ENCODE measurements around the gene PHF2.

Gene PHF2

GRCh38 chr9:93708987-93709302, 132.6 kb downstream of the PHF2 start:
- no peak for TF ChIP-seq GATA2 (IDR thresholded peaks at IDR 0.05; ENCODE audit: low read depth, low read length)
- TF ChIP-seq GATA3 (IDR thresholded peaks at IDR 0.05; ENCODE audit: low read depth, low read length) = no peak

- TF ChIP-seq GATA2 (IDR thresholded peaks at IDR 0.05; ENCODE audit: low read depth, low read length) (no peak), GATA3 (IDR thresholded peaks at IDR 0.05; ENCODE audit: low read depth, low read length) (no peak)
Measured at GRCh38 chr9:93709600-93710369, 133.4 kb downstream of the PHF2 start.

DNA sequence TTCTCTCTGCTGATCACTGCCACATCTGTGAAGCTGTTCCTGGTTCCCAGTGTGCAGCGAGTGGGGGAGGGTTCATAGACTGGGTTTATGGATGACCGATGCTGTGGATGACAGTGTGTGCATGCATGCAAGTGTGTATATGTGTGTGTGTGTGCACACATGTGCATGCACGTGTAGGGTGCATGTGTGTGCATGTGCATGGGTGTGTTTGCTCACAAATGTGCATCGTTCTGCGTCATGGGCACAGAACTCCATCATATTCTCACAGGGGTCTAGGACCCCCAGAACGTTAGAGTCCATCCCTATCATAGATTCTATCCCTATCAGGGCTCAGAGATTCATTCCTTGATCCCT, 134.0 kb downstream of the PHF2 start:
- no peak for TF ChIP-seq GATA3 (IDR thresholded peaks at IDR 0.05; ENCODE audit: low read depth, low read length)
- TF ChIP-seq GATA2 (IDR thresholded peaks at IDR 0.05; ENCODE audit: low read depth, low read length) = no peak

- no peak for TF ChIP-seq GATA2 (IDR thresholded peaks at IDR 0.05; ENCODE audit: low read depth, low read length)
Measured at GRCh38 chr9:93711002-93711401, 134.6 kb downstream of the PHF2 start.

- no peak for TF ChIP-seq GATA2 (IDR thresholded peaks at IDR 0.05; ENCODE audit: low read depth, low read length)
- TF ChIP-seq GATA3 (IDR thresholded peaks at IDR 0.05; ENCODE audit: low read depth, low read length) = no peak
Measured at GRCh38 chr9:93712896-93713295, 136.5 kb downstream of the PHF2 start.

- TF ChIP-seq GATA2 (IDR thresholded peaks at IDR 0.05; ENCODE audit: low read depth, low read length) (no peak), GATA3 (IDR thresholded peaks at IDR 0.05; ENCODE audit: low read depth, low read length) (no peak)
Measured at GRCh38 chr9:93713716-93714115, 137.3 kb downstream of the PHF2 start.

GRCh38 chr9:93721417-93721965, 145.1 kb downstream of the PHF2 start:
- TF ChIP-seq GATA3 (IDR thresholded peaks at IDR 0.05; ENCODE audit: low read depth, low read length) (no peak), GATA2 (IDR thresholded peaks at IDR 0.05; ENCODE audit: low read depth, low read length) (no peak)

DNA sequence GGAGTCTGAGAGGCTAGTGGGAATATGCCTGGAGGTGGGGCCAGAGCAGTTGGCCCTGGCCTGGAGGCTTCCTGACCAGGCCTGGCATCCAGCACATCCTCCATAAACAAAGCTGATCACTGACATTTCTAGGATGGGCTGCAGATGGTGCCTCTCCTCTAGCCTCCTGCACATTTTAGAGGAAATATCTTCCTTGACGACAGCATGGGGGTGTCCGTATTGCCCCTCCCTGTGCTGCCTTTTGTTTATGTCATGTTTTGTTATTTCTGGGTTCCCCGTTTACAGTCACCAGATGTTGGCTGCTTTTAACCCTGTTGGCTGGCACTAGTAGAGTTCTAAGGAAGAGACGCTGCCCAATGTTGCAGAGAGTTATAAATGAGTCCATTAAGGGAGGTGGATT, 148.5 kb downstream of the PHF2 start:
- TF ChIP-seq GATA3 (IDR thresholded peaks at IDR 0.05; ENCODE audit: low read depth, low read length) (no peak), GATA2 (IDR thresholded peaks at IDR 0.05; ENCODE audit: low read depth, low read length) (no peak)

GRCh38 chr9:93725382-93725781, 149.0 kb downstream of the PHF2 start:
- TF ChIP-seq GATA2 (IDR thresholded peaks at IDR 0.05; ENCODE audit: low read depth, low read length) = no peak
- TF ChIP-seq GATA3 (IDR thresholded peaks at IDR 0.05; ENCODE audit: low read depth, low read length) = no peak

- TF ChIP-seq GATA2 (IDR thresholded peaks at IDR 0.05; ENCODE audit: low read depth, low read length) (no peak), GATA3 (IDR thresholded peaks at IDR 0.05; ENCODE audit: low read depth, low read length) (no peak)
Measured at GRCh38 chr9:93726147-93726546, 149.8 kb downstream of the PHF2 start.
